Measurements from ENCODE around the gene SCYL2. TPM values are rescaled to one million over a fixed set of nuclear protein-coding genes. Genes with fewer than 3 reads are reported as not detected.
A peak's percentile ranks its signal among the peaks of the same experiment; 100 is the strongest.

The SCYL2 gene
- total RNA-seq, 2 experiments from 2014 or later: 37.5 to 40.8 TPM

DNA sequence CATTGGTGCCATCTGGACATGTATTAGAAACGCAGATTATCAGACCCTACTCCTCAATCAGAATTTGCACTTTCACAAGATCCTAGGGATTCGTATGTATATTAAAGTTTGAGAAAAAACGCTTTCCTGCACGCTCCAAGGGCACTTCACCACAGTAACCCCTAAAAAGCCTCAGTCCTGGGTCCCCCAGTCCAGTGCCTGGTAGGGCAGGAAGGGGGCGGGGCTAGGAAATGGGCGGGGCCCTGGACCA is 467 bp upstream of the SCYL2 start:
- Mint-ChIP-seq H3K4me1 (ENCODE audit: low read depth) (peaks cover 37% of the 10 kb centered on the region), H3K27ac (peak overlapping the region; percentile 96), H3K9me3 (no peaks in the 10 kb centered on the region), H3K36me3 (ENCODE audit: low read depth) (peaks cover 13% of the 10 kb centered on the region), H3K4me3 (peak overlapping the region; percentile 98), H3K27me3 (no peaks in the 10 kb centered on the region)
- Histone ChIP-seq H3K4me3 (ENCODE audit: low read length) (peak overlapping the region; percentile 85), H3K4me1 (ENCODE audit: insufficient read depth, low read length) (peaks cover 12% of the 10 kb centered on the region), H3K27ac (ENCODE audit: low read depth in 1 of 2, low read length in 2 of 2) (peak overlapping the region; percentile 38 to 72), H3K36me3 (ENCODE audit: insufficient read depth, low read length) (no peaks in the 10 kb centered on the region), H3K9me3 (ENCODE audit: control insufficient read depth in 1 of 2, insufficient read depth in 1 of 2, low read length in 2 of 2) (no peaks in the 10 kb centered on the region), H3K27me3 (ENCODE audit: control insufficient read depth in 1 of 2, insufficient read depth in 2 of 2, low read length in 2 of 2) (no peaks in the 10 kb centered on the region)
- intact Hi-C loops (cut with DNase I, micrococcal nuclease): loop anchor here (2.0 to 10.0 kb wide), 6 partner anchors 66 to 1796 kb away; partner anchors contain the start of genes ACTR6 (in 1 of the 2), APAF1 (in 1 of the 2), BLTP3B (in 1 of the 2) and IKBIP (in 1 of the 2)
- DNase-seq (peak in 10 of 14 experiments; percentile 88 to 96 (median 92)), ATAC-seq (ENCODE audit: poor library complexity) (peak; percentile 74)
- CTCF ChIA-PET: interaction anchor here (0.6 to 1.3 kb wide), 4 partner anchors 32 to 112 kb away, joined by 3 to 5 read pairs (median 3); partner anchors contain the start of gene ACTR6
- no peak for TF ChIP-seq CTCF (IDR thresholded peaks at IDR 0.05)
- POLR2A ChIA-PET: interaction anchor here (0.9 to 3.4 kb wide), 12 partner anchors 9 to 1141 kb away, joined by 3 to 72 read pairs (median 4); partner anchors contain the start of genes ACTR6, ARL1 and UTP20

- Histone ChIP-seq H3K9me3 (ENCODE audit: control insufficient read depth in 1 of 2, insufficient read depth in 1 of 2, low read length in 2 of 2) (no peaks in the 10 kb centered on the region), H3K4me3 (ENCODE audit: low read length) (peak overlapping the region; percentile 85), H3K27me3 (ENCODE audit: control insufficient read depth in 1 of 2, insufficient read depth in 2 of 2, low read length in 2 of 2) (no peaks in the 10 kb centered on the region), H3K36me3 (ENCODE audit: insufficient read depth, low read length) (no peaks in the 10 kb centered on the region), H3K27ac (ENCODE audit: low read depth in 1 of 2, low read length in 2 of 2) (peak overlapping the region; percentile 72 to 86), H3K4me1 (ENCODE audit: insufficient read depth, low read length) (peaks cover 12% of the 10 kb centered on the region)
- H3K36me3 Mint-ChIP-seq (ENCODE audit: low read depth): peaks cover 13% of the 10 kb centered on the region
- ChIA-PET CTCF (interaction anchor here (1.2 to 1.3 kb wide), 2 partner anchors 33 to 67 kb away, joined by 3 to 5 read pairs; partner anchors contain the start of gene ACTR6), POLR2A (interaction anchor here (0.6 to 3.4 kb wide), 12 partner anchors 9 to 1140 kb away, joined by 3 to 72 read pairs (median 4); partner anchors contain the start of genes ACTR6, ARL1 and UTP20)
- H3K4me1 Mint-ChIP-seq (ENCODE audit: low read depth): peaks cover 49% of the 10 kb centered on the region
- peak; percentile 18 for ATAC-seq (ENCODE audit: poor library complexity)
- peak in 9 of 14 experiments; percentile 5 to 54 (median 16) for DNase-seq
- H3K27ac Mint-ChIP-seq: peak overlapping the region; percentile 96
- intact Hi-C loops (cut with DNase I, micrococcal nuclease): loop anchor here (1.0 to 10.0 kb wide), 7 partner anchors 67 to 1795 kb away; partner anchors contain the start of genes ACTR6 (in 2 of the 2), APAF1 (in 1 of the 2), BLTP3B (in 1 of the 2) and IKBIP (in 1 of the 2)
- no peaks in the 10 kb centered on the region for H3K27me3 Mint-ChIP-seq
- no peak for TF ChIP-seq CTCF (IDR thresholded peaks at IDR 0.05)
- H3K4me3 Mint-ChIP-seq: peak overlapping the region; percentile 98
- H3K9me3 Mint-ChIP-seq: no peaks in the 10 kb centered on the region
These were observed 765 bp downstream of the SCYL2 start for GRCh38 chr12:100267603-100268281.

DNA sequence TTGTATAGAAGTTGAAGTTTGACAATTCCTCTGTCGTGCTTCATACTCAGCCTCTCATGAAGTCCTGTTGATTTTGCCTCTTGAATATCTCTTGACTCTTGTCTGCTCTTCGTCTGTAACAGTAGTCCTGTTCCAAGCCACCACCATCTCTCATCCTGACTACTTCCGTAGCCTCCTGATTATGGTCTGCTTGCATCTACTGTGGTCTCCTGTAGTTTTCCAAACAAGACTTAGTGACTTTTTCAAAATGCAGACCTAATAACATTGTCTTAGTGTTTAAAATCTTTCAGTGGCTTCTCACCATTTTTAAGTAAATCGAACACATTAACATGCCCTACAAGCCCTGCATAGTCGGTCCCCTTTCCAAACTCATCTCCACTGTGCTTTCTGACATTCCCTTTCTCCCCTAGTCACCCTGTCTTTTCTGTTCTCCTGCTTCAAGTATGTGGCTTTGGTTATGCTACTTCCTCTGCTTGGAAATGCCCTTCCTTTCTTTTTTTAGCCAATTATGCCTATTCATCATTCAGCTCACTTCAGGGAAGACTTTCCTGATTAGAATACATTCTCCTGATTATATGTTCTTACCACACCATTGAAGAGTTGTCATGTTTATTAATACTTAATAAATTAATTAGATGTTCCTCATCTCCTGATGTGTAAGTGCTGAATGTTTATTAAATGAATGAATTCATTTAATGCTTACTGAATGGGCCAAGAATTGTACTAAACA is 2.0 kb downstream of the SCYL2 start:
- Mint-ChIP-seq H3K9me3 (no peaks in the 10 kb centered on the region), H3K27ac (peak overlapping the region; percentile 96), H3K4me3 (peak overlapping the region; percentile 98), H3K27me3 (no peaks in the 10 kb centered on the region), H3K36me3 (ENCODE audit: low read depth) (peaks cover 13% of the 10 kb centered on the region), H3K4me1 (ENCODE audit: low read depth) (peaks cover 62% of the 10 kb centered on the region)
- Histone ChIP-seq H3K4me1 (ENCODE audit: insufficient read depth, low read length) (peaks cover 12% of the 10 kb centered on the region), H3K27me3 (ENCODE audit: control insufficient read depth in 1 of 2, insufficient read depth in 2 of 2, low read length in 2 of 2) (no peaks in the 10 kb centered on the region), H3K36me3 (ENCODE audit: insufficient read depth, low read length) (no peaks in the 10 kb centered on the region), H3K4me3 (ENCODE audit: low read length) (no peak overlapping the region), H3K9me3 (ENCODE audit: control insufficient read depth in 1 of 2, insufficient read depth in 1 of 2, low read length in 2 of 2) (no peaks in the 10 kb centered on the region), H3K27ac (ENCODE audit: low read depth in 1 of 2, low read length in 2 of 2) (no peak overlapping the region)
- CTCF ChIA-PET: interaction anchor here (0.6 kb wide), 1 partner anchor 23 kb away, joined by 3 read pairs; no protein-coding TSS in a partner anchor
- TF ChIP-seq CTCF (IDR thresholded peaks at IDR 0.05): no peak
- ATAC-seq (ENCODE audit: poor library complexity): no peak
- peak in 1 of 14 experiments; percentile 6 for DNase-seq
- POLR2A ChIA-PET: no interaction called here
- intact Hi-C loops (cut with DNase I, micrococcal nuclease): loop anchor here (5.0 to 10.0 kb wide), 4 partner anchors 127 to 1793 kb away; partner anchors contain the start of genes APAF1 (in 1 of the 2), BLTP3B (in 1 of the 2), IKBIP (in 1 of the 2) and WASHC3 (in 1 of the 2)

All from CD4-positive, alpha-beta T cell (primary cell).